Neutrophil (primary cell): ENCODE data around the gene WDR70.

ENCODE experiments used
- H3K27ac ChIP-seq: fragments of 200-600 bp; sonication (generic); 2 replicates; pipeline ENCODE4 v1.5.1; 2016; ENCODE audit warnings: mild to moderate bottlenecking, moderate library complexity
- H3K27me3 ChIP-seq: fragments of 200-600 bp; sonication (generic); 2 replicates; pipeline ENCODE4 v1.6.0; 2016; ENCODE audit warnings: mild to moderate bottlenecking
- H3K36me3 ChIP-seq: fragments of 200-600 bp; sonication (generic); 2 replicates; pipeline ENCODE4 v1.5.1; 2017
- H3K4me1 ChIP-seq, 2 experiments: fragments of 200-600 bp in 1 of 2; sonication (generic) in 1 of 2; 1 replicate in 1 of 2; 2 replicates in 1 of 2; pipeline versions ENCODE4 v1.5.1 to v1.6.1; 2013 to 2016; ENCODE audit warnings: low read depth in 1 of 2, low read length in 1 of 2, mild to moderate bottlenecking in 1 of 2, moderate library complexity in 1 of 2; ENCODE audit not compliant: control insufficient read depth in 1 of 2, insufficient read depth in 1 of 2
- H3K4me3 ChIP-seq, 2 experiments: fragments of 200-600 bp in 1 of 2; sonication (generic) in 1 of 2; 1 replicate in 1 of 2; 2 replicates in 1 of 2; pipeline ENCODE4 v1.5.1; 2013 to 2016; ENCODE audit warnings: low read depth in 1 of 2, low read length in 1 of 2, mild to moderate bottlenecking in 1 of 2, moderate library complexity in 1 of 2
- H3K9me3 ChIP-seq: fragments of 200-600 bp; sonication (generic); 2 replicates; pipeline ENCODE4 v1.5.1; 2016
- CTCF ChIP-seq: fragments of 200-600 bp; sonication (generic); IDR thresholded peaks from 2 replicates; pipeline ENCODE4 v1.5.1; 2016; ENCODE audit warnings: antibody characterized with exemption

WDR70 gene

GRCh38 chr5:37769108-37769507, 390.0 kb downstream of the WDR70 start:
- peak overlapping the region; percentile 79 for H3K27ac ChIP-seq
- no peaks in the 10 kb centered on the region for H3K9me3 ChIP-seq
- H3K27me3 ChIP-seq: no peaks in the 10 kb centered on the region
- H3K4me3 ChIP-seq: no peak overlapping the region
- no peaks in the 10 kb centered on the region for H3K36me3 ChIP-seq
- peaks cover 42 to 48% of the 10 kb centered on the region in 2 experiments for H3K4me1 ChIP-seq
- no peak for TF ChIP-seq CTCF

- Histone ChIP-seq H3K4me3 (no peak overlapping the region), H3K36me3 (no peaks in the 10 kb centered on the region), H3K27me3 (no peaks in the 10 kb centered on the region), H3K4me1 (peaks cover 42 to 48% of the 10 kb centered on the region in 2 experiments), H3K9me3 (no peaks in the 10 kb centered on the region), H3K27ac (peak overlapping the region; percentile 79)
- no peak for TF ChIP-seq CTCF
These were observed 390.7 kb downstream of the WDR70 start for GRCh38 chr5:37769840-37770239.

- Histone ChIP-seq H3K9me3 (no peaks in the 10 kb centered on the region), H3K27ac (peak overlapping the region; percentile 79), H3K4me3 (no peak overlapping the region), H3K27me3 (no peaks in the 10 kb centered on the region), H3K4me1 (peaks cover 42 to 48% of the 10 kb centered on the region in 2 experiments), H3K36me3 (no peaks in the 10 kb centered on the region)
- TF ChIP-seq CTCF: no peak
These were observed 391.7 kb downstream of the WDR70 start for GRCh38 chr5:37770786-37771185.

DNA sequence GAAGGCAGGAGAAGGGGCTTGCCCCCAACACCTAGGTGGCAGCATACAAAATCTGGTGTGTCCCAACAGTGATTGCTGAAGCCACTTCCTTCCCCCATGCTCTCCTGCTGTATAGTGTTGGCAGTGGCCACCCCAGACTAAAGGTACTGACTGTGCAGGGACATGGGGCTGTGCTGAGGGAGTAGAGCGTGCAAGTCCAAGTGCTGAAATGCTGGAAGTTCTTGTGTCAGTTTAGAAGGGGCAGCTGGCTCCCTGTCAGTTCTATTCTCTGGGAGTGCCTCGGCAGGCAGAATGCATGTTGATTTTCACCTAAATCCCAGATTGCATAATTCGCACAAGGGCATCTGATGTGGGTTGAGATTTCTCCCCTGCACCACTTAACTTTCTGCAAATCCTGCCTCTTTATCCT, 392.1 kb downstream of the WDR70 start:
- no peak overlapping the region for H3K4me3 ChIP-seq
- no peak for TF ChIP-seq CTCF
- peaks cover 42 to 48% of the 10 kb centered on the region in 2 experiments for H3K4me1 ChIP-seq
- peak overlapping the region; percentile 79 for H3K27ac ChIP-seq
- H3K9me3 ChIP-seq: no peaks in the 10 kb centered on the region
- no peaks in the 10 kb centered on the region for H3K36me3 ChIP-seq
- H3K27me3 ChIP-seq: no peaks in the 10 kb centered on the region

- H3K27ac ChIP-seq: peak overlapping the region; percentile 79
- H3K36me3 ChIP-seq: no peaks in the 10 kb centered on the region
- H3K9me3 ChIP-seq: no peaks in the 10 kb centered on the region
- no peaks in the 10 kb centered on the region for H3K27me3 ChIP-seq
- no peak overlapping the region for H3K4me3 ChIP-seq
- TF ChIP-seq CTCF: no peak
- H3K4me1 ChIP-seq: peaks cover 42 to 52% of the 10 kb centered on the region in 2 experiments
These were observed 392.6 kb downstream of the WDR70 start for GRCh38 chr5:37771731-37772130.

GRCh38 chr5:37772255-37772654, 393.1 kb downstream of the WDR70 start:
- H3K36me3 ChIP-seq: no peaks in the 10 kb centered on the region
- no peak overlapping the region for H3K4me3 ChIP-seq
- TF ChIP-seq CTCF: no peak
- H3K27ac ChIP-seq: peak overlapping the region; percentile 79
- H3K4me1 ChIP-seq: peaks cover 47 to 57% of the 10 kb centered on the region in 2 experiments
- no peaks in the 10 kb centered on the region for H3K9me3 ChIP-seq
- H3K27me3 ChIP-seq: no peaks in the 10 kb centered on the region
